Activated CD4-positive, alpha-beta memory T cell treated with anti-CD3 and anti-CD28 coated beads for 36 hours (primary cell): ENCODE measurements around the gene WLS. TPM values are rescaled to one million over a fixed set of nuclear protein-coding genes. Genes with fewer than 3 reads are reported as not detected.
A peak's percentile ranks its signal among the peaks of the same experiment; 100 is the strongest.

Experiments
- CTCF ChIA-PET: fragments of 350-600 bp; sonication (Branson Sonifier 250); formaldehyde crosslinking; loops from one replicate; lab custom pipeline; 2021; ENCODE audit warnings: antibody characterized with exemption, inconsistent platforms; lab: Charles Lee
- POLR2A ChIA-PET: fragments of 350-600 bp; sonication (Branson Sonifier 250); formaldehyde crosslinking; loops from one replicate; lab custom pipeline; 2021; ENCODE audit warnings: antibody characterized with exemption; lab: Charles Lee
- DNase-seq: peaks from one replicate; pipeline ENCODE4 v3.0.0-alpha.2; 2020
- H3K27ac Mint-ChIP-seq: one replicate; pipeline ENCODE4 v1.8.0; 2021; ENCODE audit warnings: mixed read lengths
- H3K27me3 Mint-ChIP-seq: one replicate; pipeline ENCODE4 v1.8.0; 2021; ENCODE audit warnings: mixed read lengths
- H3K36me3 Mint-ChIP-seq: one replicate; pipeline ENCODE4 v1.8.0; 2021; ENCODE audit warnings: mixed read lengths
- H3K4me1 Mint-ChIP-seq: one replicate; pipeline ENCODE4 v1.8.0; 2021; ENCODE audit warnings: low read depth, mixed read lengths
- H3K4me3 Mint-ChIP-seq: one replicate; pipeline ENCODE4 v1.8.0; 2021; ENCODE audit warnings: mild to moderate bottlenecking, mixed read lengths
- H3K9me3 Mint-ChIP-seq: one replicate; pipeline ENCODE4 v1.8.0; 2021; ENCODE audit warnings: mixed read lengths
- intact Hi-C: fragments of 100-400 bp; cut with micrococcal nuclease; formaldehyde crosslinking; loops from one replicate; pipeline ENCODE4 v1.15.1; 2023
- total RNA-seq, 2 experiments: library from RNA; stranded (reverse); gene quantifications; one replicate each; pipeline ENCODE4 v1.2.3, GENCODE V29; 2021

WLS gene
- total RNA-seq, 2 experiments from 2014 or later, result not detected

DNA sequence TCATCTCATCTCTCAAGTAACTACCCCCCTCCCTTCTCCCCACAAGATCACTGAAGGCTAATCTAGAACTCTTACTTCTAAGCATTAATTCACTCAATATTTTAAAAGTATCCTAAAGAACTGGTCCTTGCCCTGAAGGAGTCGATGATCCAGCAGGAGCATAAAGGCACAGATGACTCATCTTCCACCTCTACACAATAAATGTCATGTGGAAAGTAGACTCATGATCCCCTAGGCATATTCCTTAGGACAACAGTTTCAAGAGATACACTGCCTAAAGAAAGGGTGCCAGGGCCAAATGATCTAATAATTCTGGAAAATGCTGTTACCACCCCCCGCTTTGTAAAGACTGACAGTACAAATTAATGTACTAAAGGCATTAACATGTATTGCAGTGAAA is 96.1 kb downstream of the WLS start:
- Mint-ChIP-seq H3K36me3 (no peaks in the 10 kb centered on the region), H3K4me1 (no peaks in the 10 kb centered on the region), H3K9me3 (no peaks in the 10 kb centered on the region), H3K4me3 (no peak overlapping the region), H3K27me3 (no peaks in the 10 kb centered on the region), H3K27ac (no peak overlapping the region)
- CTCF ChIA-PET, result no interaction called here
- POLR2A ChIA-PET, result no interaction called here
- intact Hi-C loops, result no loop called here
- no peak for DNase-seq

DNA sequence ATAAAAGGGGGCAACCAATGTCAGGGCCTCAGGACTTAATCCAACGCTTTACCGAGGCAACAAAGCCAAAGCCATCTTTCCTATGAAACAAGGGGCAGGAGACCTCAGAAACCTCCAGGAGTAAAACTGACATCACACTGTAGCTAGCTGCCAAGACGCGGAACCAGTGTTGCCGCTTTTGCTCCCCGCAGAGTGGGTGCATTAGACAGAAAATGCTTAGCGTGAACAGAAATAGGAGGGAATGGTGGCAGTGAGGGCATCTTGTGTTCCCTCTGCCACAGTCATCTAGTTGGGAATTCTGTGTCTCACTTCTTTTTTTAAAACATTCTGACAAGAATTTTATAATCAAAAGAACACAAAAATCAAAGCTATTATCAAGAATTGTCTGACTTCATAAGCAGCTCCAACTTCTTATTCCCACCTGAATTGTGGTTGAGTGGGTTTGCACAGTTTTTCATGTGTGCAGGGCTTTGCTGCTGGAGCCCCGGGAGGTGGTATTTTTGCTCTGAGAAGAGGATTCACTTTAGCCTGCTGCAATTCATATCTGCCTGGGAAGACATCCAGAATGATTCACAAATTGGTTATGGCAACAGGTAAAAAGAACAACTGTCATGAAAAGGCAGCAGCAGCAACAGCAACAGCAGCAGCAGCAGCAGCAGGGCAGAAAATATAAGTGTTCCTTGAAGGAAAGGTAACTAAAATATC is 99.7 kb downstream of the WLS start:
- no peak overlapping the region for H3K4me3 Mint-ChIP-seq
- H3K4me1 Mint-ChIP-seq, result no peaks in the 10 kb centered on the region
- POLR2A ChIA-PET, result no interaction called here
- no peaks in the 10 kb centered on the region for H3K36me3 Mint-ChIP-seq
- intact Hi-C loops, result no loop called here
- H3K9me3 Mint-ChIP-seq, result no peaks in the 10 kb centered on the region
- CTCF ChIA-PET, result no interaction called here
- H3K27me3 Mint-ChIP-seq, result no peaks in the 10 kb centered on the region
- H3K27ac Mint-ChIP-seq, result no peak overlapping the region
- DNase-seq, result no peak

DNA sequence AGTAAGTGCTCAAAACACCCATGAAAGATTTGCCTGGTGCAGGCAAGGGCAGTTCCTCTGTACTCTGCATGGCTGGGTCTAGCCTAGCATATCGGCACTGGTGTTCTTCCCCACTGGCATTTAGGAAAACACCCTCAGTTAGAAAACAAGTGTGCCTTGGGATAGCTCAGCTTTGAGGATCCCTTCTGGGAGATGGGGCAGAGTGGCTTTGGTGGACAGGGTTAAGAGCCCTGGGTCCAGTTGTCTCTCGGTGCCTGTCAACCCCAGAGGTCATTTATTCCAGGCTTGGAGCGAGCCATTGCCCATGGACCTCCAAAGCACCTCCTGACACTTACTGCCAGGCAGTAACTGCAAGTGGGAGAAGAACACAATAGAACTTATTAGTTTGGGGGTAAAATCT is 101.1 kb downstream of the WLS start:
- Mint-ChIP-seq H3K4me3 (no peak overlapping the region), H3K27ac (no peak overlapping the region), H3K4me1 (no peaks in the 10 kb centered on the region), H3K27me3 (no peaks in the 10 kb centered on the region), H3K36me3 (no peaks in the 10 kb centered on the region), H3K9me3 (no peaks in the 10 kb centered on the region)
- DNase-seq, result no peak
- POLR2A ChIA-PET, result no interaction called here
- intact Hi-C loops, result no loop called here
- CTCF ChIA-PET, result interaction anchor here (1.9 kb wide), 1 partner anchor 14 kb away, joined by 12 read pairs; no protein-coding TSS in a partner anchor

DNA sequence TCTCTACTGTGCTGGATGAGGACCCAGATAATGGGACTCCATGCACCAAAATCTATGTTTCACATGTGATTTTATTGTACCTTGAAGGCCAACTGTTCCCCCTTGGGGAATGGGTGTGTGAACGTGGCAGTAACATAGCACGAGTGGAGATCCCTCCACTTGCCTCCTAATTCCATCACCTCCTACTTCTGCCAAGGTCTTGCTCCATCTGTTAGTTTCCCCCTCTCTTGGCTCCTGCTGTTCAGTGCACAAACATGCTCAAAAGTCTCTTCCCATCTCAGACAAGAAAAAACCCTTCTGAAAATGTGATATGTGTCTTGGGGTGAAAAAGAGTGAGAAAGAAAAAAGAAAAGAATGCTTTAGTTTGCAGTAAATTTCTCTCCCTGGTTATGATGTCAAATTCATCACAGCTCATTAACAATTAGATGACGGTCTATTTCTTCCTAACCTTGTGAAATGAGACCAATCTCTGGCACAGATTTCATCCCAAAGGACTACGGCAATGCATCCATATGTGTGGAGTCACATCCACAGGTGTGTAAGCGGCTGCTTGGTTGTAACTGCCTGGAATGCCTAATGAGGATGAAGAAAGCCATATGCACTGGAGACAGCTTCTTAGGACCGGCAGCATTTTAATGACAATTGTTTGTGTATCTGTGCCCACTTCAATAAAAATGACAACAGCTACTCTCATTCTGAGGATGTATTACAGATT is 102.6 kb downstream of the WLS start:
- Mint-ChIP-seq H3K27me3 (no peaks in the 10 kb centered on the region), H3K4me3 (no peak overlapping the region), H3K27ac (no peak overlapping the region), H3K4me1 (no peaks in the 10 kb centered on the region), H3K36me3 (no peaks in the 10 kb centered on the region), H3K9me3 (no peaks in the 10 kb centered on the region)
- DNase-seq, result no peak
- intact Hi-C loops, result no loop called here
- CTCF ChIA-PET, result interaction anchor here (1.9 to 2.5 kb wide), 2 partner anchors 9 to 13 kb away, joined by 7 to 12 read pairs; no protein-coding TSS in a partner anchor
- POLR2A ChIA-PET, result no interaction called here

DNA sequence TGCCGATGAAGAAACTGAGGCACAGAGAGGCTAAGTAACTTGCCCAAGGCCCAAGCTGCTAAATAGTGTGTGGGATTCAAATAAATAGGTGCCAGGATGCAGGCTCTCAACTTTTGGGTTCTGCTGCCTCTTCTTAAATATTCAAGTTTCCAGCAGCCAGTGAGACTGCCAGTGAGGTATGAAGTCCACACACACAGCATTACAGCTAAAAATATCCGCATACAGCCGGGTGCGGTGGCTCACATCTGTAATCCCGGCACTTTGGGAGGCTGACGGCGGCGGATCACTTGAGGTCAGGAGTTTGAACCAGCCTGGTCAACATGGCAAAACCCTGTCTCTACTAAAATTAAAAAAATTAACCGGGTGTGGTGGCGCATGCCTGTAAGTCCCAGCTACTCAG is 103.5 kb downstream of the WLS start:
- Mint-ChIP-seq H3K9me3 (no peaks in the 10 kb centered on the region), H3K27me3 (no peaks in the 10 kb centered on the region), H3K4me1 (no peaks in the 10 kb centered on the region), H3K36me3 (no peaks in the 10 kb centered on the region), H3K4me3 (no peak overlapping the region), H3K27ac (no peak overlapping the region)
- no peak for DNase-seq
- ChIA-PET POLR2A (no interaction called here), CTCF (interaction anchor here (2.5 kb wide), 1 partner anchor 8 kb away, joined by 7 read pairs; no protein-coding TSS in a partner anchor)
- intact Hi-C loops, result no loop called here

DNA sequence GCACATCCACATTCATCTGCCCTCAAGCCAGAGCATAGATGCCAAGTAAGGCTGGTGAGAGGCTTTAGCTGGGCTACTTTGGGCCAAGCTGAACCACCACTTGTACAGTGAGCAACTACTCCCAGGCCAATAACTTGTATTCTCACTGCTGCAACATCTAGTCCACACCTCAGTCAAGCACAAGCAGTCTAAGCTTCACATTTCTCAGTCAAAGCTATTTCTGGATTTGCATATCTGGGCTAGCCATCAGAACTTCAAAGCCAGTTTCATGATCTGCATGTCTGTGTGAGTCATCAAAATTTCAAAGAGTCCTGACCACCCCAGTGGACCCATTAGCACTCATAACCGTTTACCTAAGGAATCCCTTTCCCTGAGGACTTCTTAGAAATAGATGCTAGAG is 104.2 kb downstream of the WLS start:
- intact Hi-C loops, result no loop called here
- no peaks in the 10 kb centered on the region for H3K36me3 Mint-ChIP-seq
- ChIA-PET POLR2A (no interaction called here), CTCF (interaction anchor here (3.1 kb wide), 1 partner anchor 11 kb away, joined by 18 read pairs; no protein-coding TSS in a partner anchor)
- H3K4me1 Mint-ChIP-seq, result no peaks in the 10 kb centered on the region
- no peak overlapping the region for H3K4me3 Mint-ChIP-seq
- DNase-seq, result no peak
- no peaks in the 10 kb centered on the region for H3K9me3 Mint-ChIP-seq
- H3K27me3 Mint-ChIP-seq, result no peaks in the 10 kb centered on the region
- no peak overlapping the region for H3K27ac Mint-ChIP-seq

DNA sequence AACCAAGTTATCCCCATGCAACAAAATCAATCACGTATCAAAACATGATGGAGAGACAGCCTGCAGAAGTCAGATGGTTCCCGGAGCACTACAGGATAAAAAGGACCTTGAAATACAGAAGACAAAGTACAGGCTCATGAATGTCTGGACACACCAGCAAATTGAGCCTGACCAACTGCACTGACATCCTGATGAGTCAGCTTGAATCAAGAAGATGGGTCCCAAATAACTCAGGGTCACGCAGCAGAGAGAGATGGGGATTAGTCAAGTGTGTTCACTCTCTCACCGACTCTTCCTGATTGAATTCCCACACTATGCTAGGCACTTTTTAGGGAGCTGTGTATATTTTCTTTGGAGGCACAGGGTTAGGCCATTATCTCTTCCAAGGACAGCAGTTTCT is 110.8 kb downstream of the WLS start:
- CTCF ChIA-PET, result interaction anchor here (1.3 to 2.2 kb wide), 10 partner anchors 8 to 1617 kb away, joined by 3 to 13 read pairs (median 6); no protein-coding TSS in a partner anchor
- H3K27me3 Mint-ChIP-seq, result peaks cover 1% of the 10 kb centered on the region
- intact Hi-C loops, result loop anchor here (2.0 kb wide), 1 partner anchor 321 kb away; no protein-coding TSS in a partner anchor
- H3K4me3 Mint-ChIP-seq, result no peak overlapping the region
- POLR2A ChIA-PET, result no interaction called here
- DNase-seq, result no peak
- H3K27ac Mint-ChIP-seq, result no peak overlapping the region
- H3K36me3 Mint-ChIP-seq, result no peaks in the 10 kb centered on the region
- H3K9me3 Mint-ChIP-seq, result no peaks in the 10 kb centered on the region
- H3K4me1 Mint-ChIP-seq, result peaks cover 5% of the 10 kb centered on the region

DNA sequence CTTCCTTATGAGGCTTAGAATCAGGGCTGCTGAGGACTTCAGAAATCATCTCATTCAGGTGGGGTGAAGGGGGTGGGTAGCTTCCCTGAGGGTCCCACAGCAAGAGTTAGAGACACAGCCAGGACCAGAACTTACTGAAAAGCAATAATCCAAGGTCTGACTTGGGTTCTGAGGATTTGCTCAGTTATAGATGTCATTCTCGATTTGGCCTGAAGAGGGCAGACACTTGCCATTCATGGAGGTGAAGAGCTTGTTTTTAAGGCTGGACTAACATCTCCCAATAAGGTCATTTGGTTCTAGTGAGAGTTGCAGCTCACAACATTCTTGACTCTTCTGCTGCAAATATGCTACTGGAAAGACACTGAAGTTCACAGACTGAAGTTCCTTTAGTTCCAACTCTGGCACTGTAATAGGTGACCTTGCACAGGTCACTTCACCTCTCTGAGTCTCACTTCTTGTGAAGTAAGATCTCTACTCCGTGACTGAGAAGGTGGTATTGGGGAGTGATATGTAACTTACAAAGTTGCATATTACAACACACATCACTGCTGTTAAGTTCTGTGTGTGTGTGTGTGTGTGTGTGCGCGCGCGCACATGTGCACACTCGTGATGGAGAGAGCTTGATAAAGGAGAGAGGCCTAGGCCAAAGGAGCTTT is 112.1 kb downstream of the WLS start:
- ChIA-PET POLR2A (no interaction called here), CTCF (interaction anchor here (0.6 to 2.2 kb wide), 32 partner anchors 8 to 1899 kb away, joined by 3 to 13 read pairs (median 3); no protein-coding TSS in a partner anchor)
- no peak overlapping the region for H3K27ac Mint-ChIP-seq
- intact Hi-C loops, result loop anchor here (1.0 to 2.0 kb wide), 2 partner anchors 226 to 323 kb away; no protein-coding TSS in a partner anchor
- peak; percentile 22 for DNase-seq
- H3K4me1 Mint-ChIP-seq, result peaks cover 6% of the 10 kb centered on the region
- H3K27me3 Mint-ChIP-seq, result peaks cover 1% of the 10 kb centered on the region
- no peaks in the 10 kb centered on the region for H3K9me3 Mint-ChIP-seq
- no peak overlapping the region for H3K4me3 Mint-ChIP-seq
- H3K36me3 Mint-ChIP-seq, result no peaks in the 10 kb centered on the region

DNA sequence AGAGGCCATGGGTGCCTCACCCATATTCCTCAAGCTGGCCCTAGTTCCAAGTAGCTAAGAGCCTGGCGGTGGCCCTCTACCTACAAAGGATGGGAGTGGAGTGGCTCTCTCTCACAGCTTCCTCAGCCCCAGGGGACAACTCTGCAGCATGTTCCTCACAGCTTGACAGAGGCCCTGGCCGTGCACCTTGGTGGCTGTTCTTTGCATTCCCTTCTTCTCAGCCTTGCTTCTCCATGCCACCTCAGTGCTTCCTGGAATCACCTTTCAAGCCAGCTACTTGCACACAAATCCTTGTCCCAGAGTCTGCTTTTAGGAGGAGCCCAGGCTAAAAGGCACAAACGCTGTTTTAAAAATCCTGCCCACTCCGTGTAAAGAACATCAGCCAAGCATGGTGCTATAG is 112.9 kb downstream of the WLS start:
- Mint-ChIP-seq H3K27me3 (peaks cover 1% of the 10 kb centered on the region), H3K36me3 (no peaks in the 10 kb centered on the region), H3K27ac (no peak overlapping the region), H3K4me3 (no peak overlapping the region), H3K4me1 (peaks cover 6% of the 10 kb centered on the region), H3K9me3 (no peaks in the 10 kb centered on the region)
- ChIA-PET CTCF (interaction anchor here (1.0 to 2.1 kb wide), 10 partner anchors 7 to 1617 kb away, joined by 3 to 7 read pairs (median 4); no protein-coding TSS in a partner anchor), POLR2A (no interaction called here)
- intact Hi-C loops, result no loop called here
- DNase-seq, result no peak

DNA sequence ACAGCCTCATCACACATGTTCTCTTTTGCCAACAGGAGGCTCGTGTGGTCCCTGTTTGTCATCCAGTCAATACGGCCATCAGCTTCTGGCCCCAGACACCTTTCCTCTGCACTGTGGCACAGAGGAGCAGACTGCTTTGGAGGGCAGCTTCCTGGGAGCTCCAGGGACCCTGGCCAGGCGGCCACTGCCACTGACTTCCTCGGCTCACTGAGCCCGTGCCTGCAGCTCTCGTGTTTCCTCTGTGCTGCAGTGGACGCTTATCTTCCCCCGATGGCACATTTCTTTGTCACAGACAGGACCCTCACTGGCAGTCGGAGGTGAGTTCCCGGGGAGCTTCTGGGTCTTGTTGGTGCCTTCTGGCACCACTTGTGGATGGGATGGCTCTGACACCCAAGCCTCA is 114.9 kb downstream of the WLS start:
- Mint-ChIP-seq H3K4me1 (peaks cover 6% of the 10 kb centered on the region), H3K9me3 (no peaks in the 10 kb centered on the region), H3K36me3 (no peaks in the 10 kb centered on the region), H3K27me3 (peaks cover 1% of the 10 kb centered on the region), H3K27ac (no peak overlapping the region), H3K4me3 (no peak overlapping the region)
- no peak for DNase-seq
- POLR2A ChIA-PET, result no interaction called here
- intact Hi-C loops, result loop anchor here (2.0 kb wide), 1 partner anchor 351 kb away; no protein-coding TSS in a partner anchor
- CTCF ChIA-PET, result interaction anchor here (0.6 to 3.6 kb wide), 16 partner anchors 9 to 1622 kb away, joined by 3 to 27 read pairs (median 4); no protein-coding TSS in a partner anchor

DNA sequence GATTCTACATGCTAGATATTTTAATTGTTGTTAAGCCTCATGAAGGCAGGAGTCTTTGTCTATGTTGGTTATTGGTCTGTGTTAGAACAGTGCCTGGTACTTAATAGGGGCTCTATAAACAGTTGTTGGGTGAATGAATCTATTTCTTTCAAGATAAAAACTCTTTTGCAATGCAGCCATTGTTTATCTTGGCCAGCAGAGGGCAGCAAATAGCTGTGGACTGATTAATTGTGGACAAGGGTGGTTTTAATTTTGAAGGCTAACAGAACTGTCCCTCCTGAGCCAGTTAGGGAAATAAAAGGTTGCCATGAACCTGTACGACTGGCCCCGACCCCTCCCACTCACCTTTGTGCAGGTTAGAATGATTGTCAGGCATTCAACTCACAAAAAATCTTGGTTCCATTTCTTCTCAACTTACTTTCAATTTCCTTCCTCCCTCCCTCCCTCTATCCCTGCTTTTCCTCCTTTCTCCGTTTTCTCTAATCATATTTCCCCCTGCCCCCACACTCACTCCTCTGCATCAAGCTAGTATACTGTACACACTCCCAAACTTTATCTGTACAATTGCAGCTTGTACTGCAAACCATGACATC is 115.6 kb downstream of the WLS start:
- intact Hi-C loops, result loop anchor here (2.0 kb wide), 1 partner anchor 350 kb away; no protein-coding TSS in a partner anchor
- Mint-ChIP-seq H3K4me1 (peaks cover 6% of the 10 kb centered on the region), H3K36me3 (no peaks in the 10 kb centered on the region), H3K4me3 (peak overlapping the region; percentile 1), H3K27me3 (peaks cover 1% of the 10 kb centered on the region), H3K27ac (no peak overlapping the region), H3K9me3 (no peaks in the 10 kb centered on the region)
- ChIA-PET POLR2A (no interaction called here), CTCF (interaction anchor here (0.6 to 3.6 kb wide), 17 partner anchors 9 to 1623 kb away, joined by 3 to 27 read pairs (median 4); no protein-coding TSS in a partner anchor)
- DNase-seq, result peak; percentile 56
